ENCODE data around the gene NRP1.

NRP1 gene

DNA sequence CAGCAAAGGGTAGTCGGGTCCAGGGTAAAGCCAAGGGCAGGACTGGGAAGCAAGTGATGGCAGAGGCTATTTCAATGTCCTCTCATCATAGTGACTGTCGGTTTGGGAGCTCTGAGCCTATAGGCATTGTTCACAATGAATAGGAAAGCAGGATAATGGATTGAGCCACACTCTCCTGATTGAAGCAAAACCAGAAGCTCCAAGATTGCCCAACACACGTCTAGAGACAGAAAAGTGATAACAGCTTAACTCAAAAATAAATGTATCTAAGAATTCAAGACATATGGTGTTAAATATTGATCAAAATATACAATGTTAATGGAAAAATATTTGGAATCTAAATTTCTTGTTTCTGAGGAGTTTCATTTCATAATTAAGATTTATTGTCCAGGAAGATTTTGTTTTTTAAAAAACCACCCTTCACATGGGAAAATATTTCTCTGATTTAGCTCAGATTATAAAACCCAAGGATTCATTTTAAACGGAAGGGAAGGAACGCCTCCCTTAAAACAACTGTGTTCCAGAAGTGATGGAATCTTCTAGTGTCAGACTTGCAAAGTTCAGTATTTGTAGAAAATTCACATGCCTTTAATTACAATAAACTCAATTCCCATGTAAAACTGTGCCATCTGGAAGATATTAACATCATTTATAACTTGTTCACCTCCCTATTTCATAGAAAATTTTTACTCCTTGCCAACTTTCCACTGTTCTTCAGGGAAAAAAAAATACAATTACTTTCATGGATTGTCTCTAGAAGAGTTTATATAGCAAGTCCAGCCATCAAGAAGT, 54.5 kb downstream of the NRP1 start:
- FAIRE-seq, result no peak
- no peak for TF ChIP-seq POLR2A (IDR thresholded peaks at IDR 0.05; ENCODE audit: low read depth, low read length)
- no peak for DNase-seq (ENCODE audit: insufficient read length, low spot score)

- no peak for TF ChIP-seq POLR2A (IDR thresholded peaks at IDR 0.05; ENCODE audit: low read depth, low read length)
- DNase-seq (ENCODE audit: insufficient read length, low spot score), result no peak
- no peak for FAIRE-seq
Observed at GRCh38 chr10:33279276-33279675, 55.2 kb downstream of the NRP1 start.

GRCh38 chr10:33278198-33278597, 56.3 kb downstream of the NRP1 start:
- no peak for FAIRE-seq
- no peak for TF ChIP-seq POLR2A (IDR thresholded peaks at IDR 0.05; ENCODE audit: low read depth, low read length)
- no peak for DNase-seq (ENCODE audit: insufficient read length, low spot score)

- no peak for DNase-seq (ENCODE audit: insufficient read length, low spot score)
- no peak for TF ChIP-seq POLR2A (IDR thresholded peaks at IDR 0.05; ENCODE audit: low read depth, low read length)
- FAIRE-seq, result no peak
Observed at GRCh38 chr10:33277135-33277536, 57.3 kb downstream of the NRP1 start.

GRCh38 chr10:33276282-33276923, 58.1 kb downstream of the NRP1 start:
- DNase-seq (ENCODE audit: insufficient read length, low spot score) (no peak), FAIRE-seq (no peak)
- TF ChIP-seq POLR2A (IDR thresholded peaks at IDR 0.05; ENCODE audit: low read depth, low read length), result no peak

- DNase-seq (ENCODE audit: insufficient read length, low spot score), result no peak
- no peak for TF ChIP-seq POLR2A (IDR thresholded peaks at IDR 0.05; ENCODE audit: low read depth, low read length)
- no peak for FAIRE-seq
Observed at GRCh38 chr10:33274096-33274785, 60.2 kb downstream of the NRP1 start.

- DNase-seq (ENCODE audit: insufficient read length, low spot score) (peak; percentile 57), FAIRE-seq (peak; percentile 99)
- TF ChIP-seq POLR2A (IDR thresholded peaks at IDR 0.05; ENCODE audit: low read depth, low read length), result no peak
Observed at GRCh38 chr10:33273295-33274002, 61.0 kb downstream of the NRP1 start.

- no peak for DNase-seq (ENCODE audit: insufficient read length, low spot score)
- no peak for TF ChIP-seq POLR2A (IDR thresholded peaks at IDR 0.05; ENCODE audit: low read depth, low read length)
- no peak for FAIRE-seq
Observed at GRCh38 chr10:33272635-33273034, 61.8 kb downstream of the NRP1 start.

GRCh38 chr10:33271969-33272583, 62.4 kb downstream of the NRP1 start:
- no peak for TF ChIP-seq POLR2A (IDR thresholded peaks at IDR 0.05; ENCODE audit: low read depth, low read length)
- FAIRE-seq (no peak), DNase-seq (ENCODE audit: insufficient read length, low spot score) (no peak)

GRCh38 chr10:33270971-33271370, 63.5 kb downstream of the NRP1 start:
- DNase-seq (ENCODE audit: insufficient read length, low spot score) (no peak), FAIRE-seq (no peak)

GRCh38 chr10:33267708-33268107, 66.8 kb downstream of the NRP1 start:
- FAIRE-seq, result no peak
- no peak for DNase-seq (ENCODE audit: insufficient read length, low spot score)

More at GRCh38 chr10:33270971-33271370, 63.5 kb downstream of the NRP1 start:
- no peak for TF ChIP-seq POLR2A (IDR thresholded peaks at IDR 0.05; ENCODE audit: low read depth, low read length)

DNA sequence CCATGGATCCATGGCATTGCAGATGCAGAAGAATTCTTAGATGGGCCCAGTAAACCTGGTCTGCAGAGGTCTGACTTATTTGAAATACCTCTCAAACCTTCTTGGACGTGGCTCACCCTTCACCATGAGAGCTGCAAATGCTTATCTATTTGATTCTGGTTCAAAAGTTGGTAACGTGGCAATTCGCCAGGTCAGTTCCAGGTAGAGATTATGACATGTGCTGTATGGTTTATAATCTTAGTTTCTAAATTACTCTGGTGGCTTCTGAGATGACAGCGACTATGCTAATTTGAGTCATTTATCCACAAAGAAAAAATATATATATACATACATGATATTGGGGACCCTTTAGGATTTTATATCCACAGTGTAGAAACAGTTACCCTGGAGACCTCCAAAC, 68.8 kb downstream of the NRP1 start:
- FAIRE-seq (no peak), DNase-seq (ENCODE audit: insufficient read length, low spot score) (no peak)
- TF ChIP-seq POLR2A (IDR thresholded peaks at IDR 0.05; ENCODE audit: low read depth, low read length), result no peak

More at GRCh38 chr10:33267708-33268107, 66.8 kb downstream of the NRP1 start:
- no peak for TF ChIP-seq POLR2A (IDR thresholded peaks at IDR 0.05; ENCODE audit: low read depth, low read length)

DNA sequence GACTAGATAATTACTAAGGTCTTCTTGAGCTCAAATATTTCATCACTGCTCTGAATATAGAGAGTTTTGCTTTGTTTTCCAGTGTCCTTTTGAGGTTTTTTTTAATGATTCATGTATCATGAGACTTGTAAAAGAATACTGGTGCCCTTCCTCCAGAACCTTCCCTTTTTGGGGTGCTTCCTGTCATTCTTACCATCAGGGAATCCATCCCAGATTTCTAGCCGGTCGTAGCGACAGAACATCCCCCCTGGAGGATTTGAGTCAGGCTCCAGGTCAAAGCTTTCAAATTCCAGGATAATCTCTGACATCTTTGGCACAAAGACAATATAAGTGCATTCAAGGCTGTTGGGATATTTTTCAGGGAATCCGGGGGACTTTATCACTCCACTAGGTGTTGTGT, 71.0 kb downstream of the NRP1 start:
- DNase-seq (ENCODE audit: insufficient read length, low spot score) (no peak), FAIRE-seq (no peak)
- no peak for TF ChIP-seq POLR2A (IDR thresholded peaks at IDR 0.05; ENCODE audit: low read depth, low read length)

Data from H54 (cell line).